Central memory CD8-positive, alpha-beta T cell (primary cell): Measurements from ENCODE around the gene ZNF804B.

Source experiments
- ATAC-seq: fragments of 150-1000 bp; cut with Tn5 transposase; replicated peaks from 2 replicates; pipeline ENCODE4 v1.10.0; 2022; ENCODE audit warnings: mild to moderate bottlenecking, moderate FRiP score, moderate number of reproducible peaks; ENCODE audit not compliant: poor library complexity, severe bottlenecking; ENCODE audit errors: extremely low read depth
- DNase-seq, 2 donors: peaks; one replicate each; pipeline ENCODE4 v3.0.0; 2021; ENCODE audit warnings: low spot score in 2 of 2
- H3K27ac Mint-ChIP-seq: one replicate; pipeline ENCODE4 v1.8.0; 2022; ENCODE audit warnings: low read depth, mild to moderate bottlenecking, moderate library complexity, mixed read lengths
- H3K27me3 Mint-ChIP-seq: one replicate; pipeline ENCODE4 v1.8.0; 2022; ENCODE audit warnings: mixed read lengths
- H3K36me3 Mint-ChIP-seq: one replicate; pipeline ENCODE4 v1.8.0; 2022; ENCODE audit warnings: mild to moderate bottlenecking, moderate library complexity, mixed read lengths; ENCODE audit not compliant: insufficient read depth
- H3K4me1 Mint-ChIP-seq: one replicate; pipeline ENCODE4 v1.8.0; 2022; ENCODE audit warnings: mixed read lengths
- H3K4me3 Mint-ChIP-seq: one replicate; pipeline ENCODE4 v1.8.0; 2022; ENCODE audit warnings: mild to moderate bottlenecking, moderate library complexity, mixed read lengths
- H3K9me3 Mint-ChIP-seq: one replicate; pipeline ENCODE4 v1.8.0; 2022; ENCODE audit warnings: mixed read lengths

Gene ZNF804B

GRCh38 chr7:88866265-88866863 lies 106.9 kb downstream of the ZNF804B start:
- no peak overlapping the region for H3K4me3 Mint-ChIP-seq
- no peaks in the 10 kb centered on the region for H3K27me3 Mint-ChIP-seq
- peaks cover 17% of the 10 kb centered on the region for H3K9me3 Mint-ChIP-seq
- no peak for DNase-seq
- no peaks in the 10 kb centered on the region for H3K36me3 Mint-ChIP-seq
- H3K27ac Mint-ChIP-seq = no peak overlapping the region
- no peaks in the 10 kb centered on the region for H3K4me1 Mint-ChIP-seq
- ATAC-seq = no peak

GRCh38 chr7:88867158-88867557 lies 107.7 kb downstream of the ZNF804B start:
- no peak overlapping the region for H3K4me3 Mint-ChIP-seq

DNA sequence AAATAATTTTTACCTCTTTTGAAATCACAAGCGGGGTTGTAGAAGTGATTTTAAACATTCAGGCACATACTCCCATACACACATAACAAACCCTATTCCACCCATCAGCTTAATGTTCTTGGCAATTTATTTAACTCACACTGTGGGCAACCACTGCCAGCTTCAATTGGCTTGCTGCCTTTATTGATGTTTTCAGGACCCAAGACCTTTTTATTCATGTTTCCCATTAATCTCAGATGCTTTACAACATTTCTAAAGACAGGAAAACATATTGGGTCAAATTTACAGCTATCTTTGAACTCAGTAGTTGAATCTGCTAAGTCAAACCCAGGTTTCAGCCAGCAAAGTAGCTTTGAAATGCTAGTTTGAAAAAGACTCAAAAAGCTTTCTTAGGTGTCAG lies 109.0 kb downstream of the ZNF804B start:
- no peak for DNase-seq
- peaks cover 10% of the 10 kb centered on the region for H3K9me3 Mint-ChIP-seq
- no peak for ATAC-seq
- H3K27ac Mint-ChIP-seq = no peak overlapping the region
- no peaks in the 10 kb centered on the region for H3K36me3 Mint-ChIP-seq
- H3K27me3 Mint-ChIP-seq = no peaks in the 10 kb centered on the region
- no peak overlapping the region for H3K4me3 Mint-ChIP-seq
- H3K4me1 Mint-ChIP-seq = no peaks in the 10 kb centered on the region

More at GRCh38 chr7:88867158-88867557, 107.7 kb downstream of the ZNF804B start:
- no peaks in the 10 kb centered on the region for H3K4me1 Mint-ChIP-seq
- H3K9me3 Mint-ChIP-seq = peaks cover 17% of the 10 kb centered on the region
- no peak overlapping the region for H3K27ac Mint-ChIP-seq
- DNase-seq (no peak), ATAC-seq (no peak)
- H3K27me3 Mint-ChIP-seq = no peaks in the 10 kb centered on the region
- no peaks in the 10 kb centered on the region for H3K36me3 Mint-ChIP-seq

GRCh38 chr7:88881136-88881535 lies 121.6 kb downstream of the ZNF804B start:
- Mint-ChIP-seq H3K27ac (no peak overlapping the region), H3K27me3 (no peaks in the 10 kb centered on the region), H3K4me3 (no peak overlapping the region), H3K9me3 (peaks cover 21% of the 10 kb centered on the region), H3K36me3 (no peaks in the 10 kb centered on the region), H3K4me1 (no peaks in the 10 kb centered on the region)
- ATAC-seq (no peak), DNase-seq (no peak)

DNA sequence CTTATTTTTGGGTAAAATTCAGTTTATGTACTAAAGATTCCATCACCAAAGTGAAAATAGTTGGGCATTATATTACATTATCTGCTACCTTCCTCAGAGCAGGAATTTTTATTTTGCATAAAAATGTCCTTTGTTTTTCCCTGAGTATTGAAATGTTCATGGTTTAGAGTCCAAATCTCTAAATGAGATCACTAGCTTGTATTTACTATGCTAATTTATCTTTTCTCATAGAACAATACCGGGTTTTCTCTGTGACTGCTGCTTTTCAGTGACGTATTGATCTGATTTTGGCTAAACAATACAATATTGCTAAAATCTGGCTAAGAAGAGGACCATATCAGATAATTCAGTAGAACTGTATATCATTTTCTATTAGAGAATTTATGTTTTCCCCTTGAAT lies 125.6 kb downstream of the ZNF804B start:
- DNase-seq (no peak), ATAC-seq (no peak)
- Mint-ChIP-seq H3K4me3 (no peak overlapping the region), H3K27me3 (no peaks in the 10 kb centered on the region), H3K9me3 (peaks cover 10% of the 10 kb centered on the region), H3K4me1 (no peaks in the 10 kb centered on the region), H3K36me3 (no peaks in the 10 kb centered on the region), H3K27ac (no peak overlapping the region)

GRCh38 chr7:88888684-88889083 lies 129.2 kb downstream of the ZNF804B start:
- no peak for ATAC-seq
- H3K27me3 Mint-ChIP-seq = no peaks in the 10 kb centered on the region
- H3K9me3 Mint-ChIP-seq = peaks cover 6% of the 10 kb centered on the region
- H3K36me3 Mint-ChIP-seq = no peaks in the 10 kb centered on the region
- DNase-seq = no peak
- H3K4me1 Mint-ChIP-seq = no peaks in the 10 kb centered on the region
- no peak overlapping the region for H3K27ac Mint-ChIP-seq
- no peak overlapping the region for H3K4me3 Mint-ChIP-seq

DNA sequence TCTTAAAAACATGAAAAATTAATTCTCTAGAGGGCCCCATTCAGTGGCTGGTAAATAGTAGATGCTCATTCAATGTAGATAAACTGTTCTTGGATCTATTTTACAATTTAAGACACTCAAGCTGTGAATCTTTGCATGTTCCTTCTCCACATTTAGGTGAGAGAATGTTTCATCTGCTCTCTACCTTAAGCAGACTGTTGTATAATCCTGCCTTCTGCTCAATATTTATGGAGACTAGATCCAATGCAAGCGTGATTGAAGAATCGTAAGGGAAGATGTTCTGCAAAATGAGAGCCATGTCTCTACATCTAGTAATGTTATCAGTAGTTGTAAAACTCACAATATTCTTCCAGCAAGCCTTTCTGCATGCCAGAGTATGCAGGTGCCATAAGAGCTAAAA lies 151.0 kb downstream of the ZNF804B start:
- Mint-ChIP-seq H3K27me3 (no peaks in the 10 kb centered on the region), H3K27ac (no peak overlapping the region), H3K4me3 (no peak overlapping the region), H3K4me1 (no peaks in the 10 kb centered on the region), H3K9me3 (peaks cover 8% of the 10 kb centered on the region), H3K36me3 (no peaks in the 10 kb centered on the region)
- DNase-seq (no peak), ATAC-seq (no peak)

DNA sequence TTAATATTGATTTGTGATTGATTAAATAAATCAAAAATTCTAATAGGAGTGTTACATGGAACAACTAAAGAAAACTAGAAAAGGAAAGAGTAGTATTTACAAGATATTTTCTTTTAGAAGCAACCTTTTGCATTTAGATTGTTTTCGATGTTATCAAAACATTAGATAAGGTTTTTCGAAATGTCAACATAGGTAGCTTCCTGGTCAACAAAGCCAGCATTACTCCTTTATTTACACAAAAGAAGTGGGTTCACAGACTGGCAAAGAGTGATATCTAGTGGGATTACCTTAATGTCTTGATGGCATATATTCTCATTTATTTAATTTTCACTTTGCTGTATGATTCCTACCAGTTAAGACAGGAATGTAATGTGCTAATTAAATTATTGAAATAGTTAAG lies 153.4 kb downstream of the ZNF804B start:
- H3K27me3 Mint-ChIP-seq = no peaks in the 10 kb centered on the region
- H3K4me1 Mint-ChIP-seq = no peaks in the 10 kb centered on the region
- H3K4me3 Mint-ChIP-seq = no peak overlapping the region
- DNase-seq (no peak), ATAC-seq (no peak)
- H3K9me3 Mint-ChIP-seq = no peaks in the 10 kb centered on the region
- H3K36me3 Mint-ChIP-seq = no peaks in the 10 kb centered on the region
- H3K27ac Mint-ChIP-seq = no peak overlapping the region

DNA sequence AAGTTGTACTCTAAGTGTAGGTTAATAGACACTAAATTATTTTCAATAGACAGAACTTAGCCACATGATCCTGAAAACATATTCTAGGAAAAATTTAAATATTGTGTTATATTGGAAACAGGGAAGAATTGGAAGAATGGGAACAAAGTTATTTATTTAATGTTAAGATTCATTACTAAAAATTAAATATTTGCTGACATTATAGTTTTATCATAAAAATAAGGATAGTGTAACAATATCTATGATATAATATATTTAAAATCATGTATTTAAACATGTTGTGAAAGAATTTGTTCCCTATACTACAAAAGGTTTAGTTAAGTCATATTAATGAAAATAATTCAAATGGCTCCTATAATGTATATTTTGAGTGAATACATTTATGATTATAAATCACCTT lies 156.1 kb downstream of the ZNF804B start:
- ATAC-seq (no peak), DNase-seq (no peak)
- Mint-ChIP-seq H3K4me1 (no peaks in the 10 kb centered on the region), H3K9me3 (no peaks in the 10 kb centered on the region), H3K27ac (no peak overlapping the region), H3K27me3 (no peaks in the 10 kb centered on the region), H3K36me3 (no peaks in the 10 kb centered on the region), H3K4me3 (no peak overlapping the region)

DNA sequence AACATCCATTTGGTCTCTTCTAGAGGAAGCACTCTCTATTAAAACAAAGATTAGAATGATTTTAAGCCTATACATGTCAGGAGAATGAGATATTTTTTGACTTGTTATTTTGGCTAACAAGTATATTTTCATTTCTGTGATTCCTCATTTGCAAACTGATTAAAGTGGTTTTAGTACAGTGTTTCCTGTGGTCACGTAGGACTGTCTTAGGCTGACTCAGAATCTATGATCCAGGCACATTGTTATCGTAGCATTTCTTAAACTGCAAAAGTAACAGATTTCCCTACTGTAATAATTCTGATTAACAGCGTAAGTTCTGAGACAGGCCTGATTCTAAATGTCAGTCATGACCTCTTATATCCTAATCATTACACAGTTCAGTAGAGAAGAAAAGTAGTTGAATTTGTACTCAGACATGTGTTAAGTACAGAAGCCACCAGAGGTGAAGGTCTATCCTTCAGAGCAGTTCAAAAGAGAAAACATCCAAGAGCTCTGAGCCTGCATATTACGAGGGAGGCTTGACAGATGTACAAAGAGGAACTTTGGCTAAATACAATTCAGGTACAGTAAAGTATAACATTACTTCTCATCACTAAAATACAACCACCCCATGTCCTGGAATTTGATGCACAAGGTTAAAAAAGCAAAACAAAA lies 160.1 kb downstream of the ZNF804B start:
- Mint-ChIP-seq H3K36me3 (no peaks in the 10 kb centered on the region), H3K27ac (no peak overlapping the region), H3K9me3 (no peaks in the 10 kb centered on the region), H3K4me1 (no peaks in the 10 kb centered on the region), H3K27me3 (no peaks in the 10 kb centered on the region), H3K4me3 (no peak overlapping the region)
- no peak for DNase-seq
- no peak for ATAC-seq

GRCh38 chr7:88922944-88923343 lies 163.4 kb downstream of the ZNF804B start:
- H3K27ac Mint-ChIP-seq = no peak overlapping the region
- H3K4me3 Mint-ChIP-seq = no peak overlapping the region
- H3K9me3 Mint-ChIP-seq = peaks cover 12% of the 10 kb centered on the region
- ATAC-seq = no peak
- no peaks in the 10 kb centered on the region for H3K4me1 Mint-ChIP-seq
- no peaks in the 10 kb centered on the region for H3K27me3 Mint-ChIP-seq
- no peaks in the 10 kb centered on the region for H3K36me3 Mint-ChIP-seq
- no peak for DNase-seq

- no peak overlapping the region for H3K4me3 Mint-ChIP-seq
- no peaks in the 10 kb centered on the region for H3K27me3 Mint-ChIP-seq
Measured at GRCh38 chr7:88928276-88928675, 168.8 kb downstream of the ZNF804B start.

DNA sequence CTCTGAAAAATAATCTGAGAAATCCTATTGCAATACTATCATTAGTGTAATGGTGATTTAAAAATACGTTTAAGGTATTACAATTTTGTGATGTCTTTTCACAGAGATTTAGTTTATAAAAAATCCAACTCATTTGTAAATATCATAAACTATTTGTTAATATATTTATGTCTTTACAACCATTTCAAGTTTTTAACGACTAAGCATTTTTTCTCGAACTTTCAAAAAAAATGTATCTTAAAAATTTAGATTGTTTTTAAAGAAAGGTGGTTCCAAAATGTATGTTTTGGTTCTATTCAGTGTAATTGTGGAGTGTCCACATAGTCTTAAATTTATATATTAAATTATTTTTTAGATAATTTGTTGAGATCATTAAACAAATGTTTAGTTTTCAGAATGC lies 170.2 kb downstream of the ZNF804B start:
- ATAC-seq (no peak), DNase-seq (no peak)
- H3K27ac Mint-ChIP-seq = no peak overlapping the region
- H3K4me3 Mint-ChIP-seq = no peak overlapping the region
- H3K27me3 Mint-ChIP-seq = no peaks in the 10 kb centered on the region
- H3K4me1 Mint-ChIP-seq = no peaks in the 10 kb centered on the region
- H3K36me3 Mint-ChIP-seq = no peaks in the 10 kb centered on the region
- H3K9me3 Mint-ChIP-seq = peaks cover 22% of the 10 kb centered on the region

More at GRCh38 chr7:88928276-88928675, 168.8 kb downstream of the ZNF804B start:
- no peak for ATAC-seq
- no peak for DNase-seq
- Mint-ChIP-seq H3K9me3 (peaks cover 20% of the 10 kb centered on the region), H3K27ac (no peak overlapping the region), H3K36me3 (no peaks in the 10 kb centered on the region), H3K4me1 (no peaks in the 10 kb centered on the region)
